Measurements from ENCODE around the gene ITCH. TPM values are rescaled to one million over a fixed set of nuclear protein-coding genes. Genes with fewer than 3 reads are reported as not detected.

ITCH gene
- total RNA-seq, 6 experiments from 2014 or later, result 55.0 to 63.3 (median 59.1) TPM

DNA sequence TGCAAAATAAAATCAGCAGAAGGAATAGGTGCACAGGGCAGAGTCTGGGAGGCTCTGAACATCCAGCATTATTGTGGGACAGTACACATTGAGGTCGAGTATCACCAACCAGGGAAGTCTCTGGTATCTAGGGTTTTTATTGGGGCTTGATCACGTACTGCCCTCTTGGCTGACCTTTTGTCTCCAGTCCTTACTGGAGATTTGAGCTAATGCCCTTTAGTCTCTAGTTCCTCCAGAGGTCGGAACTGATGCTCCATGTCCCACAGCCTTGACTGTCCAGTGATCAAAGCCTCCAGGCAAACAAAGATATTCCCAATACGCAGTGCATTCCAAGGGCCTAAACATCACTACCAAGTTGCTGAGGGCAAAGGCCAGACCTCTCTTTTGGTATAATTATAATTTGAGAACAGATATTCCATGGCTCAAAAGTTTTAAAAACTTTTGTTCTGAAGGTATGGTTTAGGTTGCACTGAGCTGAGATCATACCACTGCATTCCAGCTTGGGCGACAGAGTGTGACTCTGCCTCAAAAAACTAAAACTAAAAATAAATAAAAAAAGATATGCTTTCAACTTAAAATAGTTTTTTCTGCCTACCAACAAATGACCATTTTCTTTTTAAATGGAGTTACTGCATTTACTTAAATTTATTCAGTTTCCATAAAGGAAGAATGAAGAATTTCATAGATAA is 96.3 kb downstream of the ITCH start:
- Mint-ChIP-seq H3K27ac (peak overlapping the region; percentile 83), H3K36me3 (ENCODE audit: low read depth) (peaks cover 59% of the 10 kb centered on the region), H3K27me3 (ENCODE audit: insufficient read depth) (peaks cover 2% of the 10 kb centered on the region; the same call in 1 of the 2 replicates), H3K4me3 (peak overlapping the region; percentile 19; the same call in 1 of the 2 replicates), H3K4me1 (ENCODE audit: low read depth) (peaks cover 36% of the 10 kb centered on the region), H3K9me3 (no peaks in the 10 kb centered on the region)
- DNase-seq, result peak; percentile 11
- TF ChIP-seq, protein P1, sequence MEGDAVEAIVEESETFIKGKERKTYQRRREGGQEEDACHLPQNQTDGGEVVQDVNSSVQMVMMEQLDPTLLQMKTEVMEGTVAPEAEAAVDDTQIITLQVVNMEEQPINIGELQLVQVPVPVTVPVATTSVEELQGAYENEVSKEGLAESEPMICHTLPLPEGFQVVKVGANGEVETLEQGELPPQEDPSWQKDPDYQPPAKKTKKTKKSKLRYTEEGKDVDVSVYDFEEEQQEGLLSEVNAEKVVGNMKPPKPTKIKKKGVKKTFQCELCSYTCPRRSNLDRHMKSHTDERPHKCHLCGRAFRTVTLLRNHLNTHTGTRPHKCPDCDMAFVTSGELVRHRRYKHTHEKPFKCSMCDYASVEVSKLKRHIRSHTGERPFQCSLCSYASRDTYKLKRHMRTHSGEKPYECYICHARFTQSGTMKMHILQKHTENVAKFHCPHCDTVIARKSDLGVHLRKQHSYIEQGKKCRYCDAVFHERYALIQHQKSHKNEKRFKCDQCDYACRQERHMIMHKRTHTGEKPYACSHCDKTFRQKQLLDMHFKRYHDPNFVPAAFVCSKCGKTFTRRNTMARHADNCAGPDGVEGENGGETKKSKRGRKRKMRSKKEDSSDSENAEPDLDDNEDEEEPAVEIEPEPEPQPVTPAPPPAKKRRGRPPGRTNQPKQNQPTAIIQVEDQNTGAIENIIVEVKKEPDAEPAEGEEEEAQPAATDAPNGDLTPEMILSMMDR (IDR thresholded peaks at IDR 0.05), result no peak

DNA sequence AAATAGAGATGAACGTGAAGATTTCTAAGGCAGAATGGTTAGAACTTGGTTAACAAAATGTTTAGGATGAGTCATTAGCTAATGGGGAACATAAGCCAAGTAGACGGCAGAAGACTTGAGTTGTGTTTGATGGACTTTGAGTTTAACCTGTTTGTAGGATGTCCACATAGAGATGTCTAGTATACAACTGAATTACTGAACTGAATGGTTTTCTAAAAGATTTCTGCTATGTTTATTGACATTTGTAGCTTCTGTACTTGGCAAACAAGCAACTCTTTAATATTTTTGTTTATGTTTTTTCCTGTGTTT is 98.7 kb downstream of the ITCH start:
- peaks cover 65% of the 10 kb centered on the region for H3K36me3 Mint-ChIP-seq (ENCODE audit: low read depth)

DNA sequence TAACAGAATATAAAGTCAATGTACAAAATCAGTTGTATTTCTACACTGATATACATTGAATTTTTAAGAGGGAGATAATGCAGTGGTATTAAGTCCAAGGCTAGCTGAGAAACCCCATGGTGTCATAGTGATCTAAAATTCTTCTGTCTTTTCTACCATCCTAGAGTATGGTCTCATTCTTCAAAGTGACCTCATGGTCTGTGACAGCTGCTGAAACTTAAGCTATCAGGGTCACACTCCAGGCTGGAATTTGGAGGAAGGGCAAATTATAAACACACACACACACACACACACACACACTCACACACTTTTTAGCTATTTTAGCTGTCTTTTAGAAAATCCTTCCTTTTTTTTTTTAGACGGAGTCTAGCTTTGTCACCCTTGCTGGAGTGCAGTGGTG is 105.9 kb downstream of the ITCH start:
- Mint-ChIP-seq H3K9me3 (no peaks in the 10 kb centered on the region), H3K36me3 (ENCODE audit: low read depth) (peaks cover 19% of the 10 kb centered on the region; the same call in 1 of the 2 replicates), H3K27ac (no peak overlapping the region), H3K4me1 (ENCODE audit: low read depth) (peaks cover 30% of the 10 kb centered on the region), H3K27me3 (ENCODE audit: insufficient read depth) (no peaks in the 10 kb centered on the region; the same call in 1 of the 2 replicates), H3K4me3 (no peak overlapping the region)
- DNase-seq, result no peak
- TF ChIP-seq, protein P1 (IDR thresholded peaks at IDR 0.05), result no peak

More for the DNA sequence above, 98.7 kb downstream of the ITCH start:
- Mint-ChIP-seq H3K4me1 (ENCODE audit: low read depth) (peaks cover 36% of the 10 kb centered on the region), H3K27ac (peak overlapping the region; percentile 7; the same call in 1 of the 2 replicates), H3K9me3 (no peaks in the 10 kb centered on the region), H3K4me3 (no peak overlapping the region), H3K27me3 (ENCODE audit: insufficient read depth) (peaks cover 2% of the 10 kb centered on the region; the same call in 1 of the 2 replicates)
- DNase-seq, result no peak
- TF ChIP-seq, protein P1 (IDR thresholded peaks at IDR 0.05), result no peak

- Mint-ChIP-seq H3K4me3 (peak overlapping the region; percentile 1; the same call in 1 of the 2 replicates), H3K27me3 (ENCODE audit: insufficient read depth) (no peaks in the 10 kb centered on the region), H3K27ac (peak overlapping the region; percentile 65), H3K4me1 (ENCODE audit: low read depth) (peaks cover 30% of the 10 kb centered on the region), H3K9me3 (no peaks in the 10 kb centered on the region), H3K36me3 (ENCODE audit: low read depth) (peaks cover 15% of the 10 kb centered on the region)
- TF ChIP-seq, protein P1 (IDR thresholded peaks at IDR 0.05), result no peak
- peak; percentile 39 for DNase-seq
These were observed 109.3 kb downstream of the ITCH start for GRCh38 chr20:34472246-34472925.

GRCh38 chr20:34473262-34473883 is 110.3 kb downstream of the ITCH start:
- peak overlapping the region; percentile 25; the same call in 1 of the 2 replicates for H3K27ac Mint-ChIP-seq
- no peak overlapping the region for H3K4me3 Mint-ChIP-seq
- H3K9me3 Mint-ChIP-seq, result no peaks in the 10 kb centered on the region
- H3K4me1 Mint-ChIP-seq (ENCODE audit: low read depth), result peaks cover 30% of the 10 kb centered on the region
- TF ChIP-seq, protein P1 (IDR thresholded peaks at IDR 0.05), result peak; percentile 71
- peak; percentile 11 for DNase-seq
- no peaks in the 10 kb centered on the region for H3K27me3 Mint-ChIP-seq (ENCODE audit: insufficient read depth)
- H3K36me3 Mint-ChIP-seq (ENCODE audit: low read depth), result peaks cover 15% of the 10 kb centered on the region
